Activated T-cell treated with anti-CD3 and anti-CD28 coated beads, Interleukin-2, amount 50 U/mL, for 24 hours (primary cell): ENCODE measurements around the gene COL1A2.

Experiments used
- DNase-seq: peaks from one replicate; pipeline ENCODE4 v3.0.0-alpha.2; 2020
- H3K27ac Mint-ChIP-seq: 2 replicates; pipeline ENCODE4 v1.8.0; 2020; ENCODE audit warnings: mild to moderate bottlenecking, mixed read lengths
- H3K27me3 Mint-ChIP-seq: 2 replicates; pipeline ENCODE4 v1.8.0; 2020; ENCODE audit warnings: mixed read lengths
- H3K36me3 Mint-ChIP-seq: 2 replicates; pipeline ENCODE4 v1.8.0; 2020; ENCODE audit warnings: low read depth, mixed read lengths
- H3K4me1 Mint-ChIP-seq: 2 replicates; pipeline ENCODE4 v1.8.0; 2020; ENCODE audit warnings: low read depth, mixed read lengths
- H3K4me3 Mint-ChIP-seq: 2 replicates; pipeline ENCODE4 v1.8.0; 2020; ENCODE audit warnings: mild to moderate bottlenecking, moderate library complexity, mixed read lengths
- H3K9me3 Mint-ChIP-seq: 2 replicates; pipeline ENCODE4 v1.8.0; 2020; ENCODE audit warnings: mixed read lengths

COL1A2 gene

GRCh38 chr7:94444813-94445212 is 50.1 kb downstream of the COL1A2 start:
- H3K4me3 Mint-ChIP-seq: no peak overlapping the region

GRCh38 chr7:94445696-94446194 is 51.0 kb downstream of the COL1A2 start:
- H3K36me3 Mint-ChIP-seq: no peaks in the 10 kb centered on the region
- H3K27ac Mint-ChIP-seq: no peak overlapping the region
- no peaks in the 10 kb centered on the region for H3K9me3 Mint-ChIP-seq
- H3K27me3 Mint-ChIP-seq: peaks cover 24% of the 10 kb centered on the region
- H3K4me1 Mint-ChIP-seq: peaks cover 1% of the 10 kb centered on the region
- DNase-seq: no peak
- no peak overlapping the region for H3K4me3 Mint-ChIP-seq

More at GRCh38 chr7:94444813-94445212, 50.1 kb downstream of the COL1A2 start:
- Mint-ChIP-seq H3K36me3 (no peaks in the 10 kb centered on the region), H3K9me3 (no peaks in the 10 kb centered on the region), H3K27ac (no peak overlapping the region), H3K4me1 (peaks cover 1% of the 10 kb centered on the region), H3K27me3 (peaks cover 20% of the 10 kb centered on the region)
- no peak for DNase-seq

- Mint-ChIP-seq H3K4me3 (no peak overlapping the region), H3K9me3 (no peaks in the 10 kb centered on the region), H3K27ac (no peak overlapping the region), H3K27me3 (peaks cover 25% of the 10 kb centered on the region), H3K36me3 (no peaks in the 10 kb centered on the region), H3K4me1 (peaks cover 1% of the 10 kb centered on the region)
- no peak for DNase-seq
Observed at GRCh38 chr7:94446308-94446707, 51.6 kb downstream of the COL1A2 start.

GRCh38 chr7:94449151-94449725 is 54.5 kb downstream of the COL1A2 start:
- Mint-ChIP-seq H3K27ac (no peak overlapping the region), H3K4me1 (peaks cover 1% of the 10 kb centered on the region), H3K4me3 (no peak overlapping the region), H3K27me3 (peaks cover 30% of the 10 kb centered on the region), H3K9me3 (no peaks in the 10 kb centered on the region), H3K36me3 (no peaks in the 10 kb centered on the region)
- DNase-seq: no peak

- H3K4me3 Mint-ChIP-seq: no peak overlapping the region
- H3K9me3 Mint-ChIP-seq: no peaks in the 10 kb centered on the region
- DNase-seq: no peak
- no peaks in the 10 kb centered on the region for H3K36me3 Mint-ChIP-seq
- no peak overlapping the region for H3K27ac Mint-ChIP-seq
- H3K27me3 Mint-ChIP-seq: peaks cover 30% of the 10 kb centered on the region
- peaks cover 1% of the 10 kb centered on the region for H3K4me1 Mint-ChIP-seq
Observed at GRCh38 chr7:94450044-94450697, 55.5 kb downstream of the COL1A2 start.

- H3K27me3 Mint-ChIP-seq: peaks cover 23% of the 10 kb centered on the region
- peaks cover 1% of the 10 kb centered on the region for H3K4me1 Mint-ChIP-seq
- no peak overlapping the region for H3K27ac Mint-ChIP-seq
- no peak for DNase-seq
- H3K9me3 Mint-ChIP-seq: no peaks in the 10 kb centered on the region
- H3K4me3 Mint-ChIP-seq: no peak overlapping the region
- H3K36me3 Mint-ChIP-seq: no peaks in the 10 kb centered on the region
Observed at GRCh38 chr7:94451187-94451586, 56.5 kb downstream of the COL1A2 start.

- H3K36me3 Mint-ChIP-seq: no peaks in the 10 kb centered on the region
- H3K9me3 Mint-ChIP-seq: no peaks in the 10 kb centered on the region
- no peak for DNase-seq
- H3K4me3 Mint-ChIP-seq: no peak overlapping the region
- H3K27ac Mint-ChIP-seq: no peak overlapping the region
- peaks cover 18% of the 10 kb centered on the region for H3K27me3 Mint-ChIP-seq
- H3K4me1 Mint-ChIP-seq: peaks cover 5% of the 10 kb centered on the region
Observed at GRCh38 chr7:94452239-94452638, 57.5 kb downstream of the COL1A2 start.

- Mint-ChIP-seq H3K27ac (no peak overlapping the region), H3K36me3 (no peaks in the 10 kb centered on the region), H3K4me3 (no peak overlapping the region), H3K4me1 (peaks cover 5% of the 10 kb centered on the region), H3K27me3 (peaks cover 18% of the 10 kb centered on the region), H3K9me3 (no peaks in the 10 kb centered on the region)
- DNase-seq: no peak
Observed at GRCh38 chr7:94453898-94454297, 59.2 kb downstream of the COL1A2 start.

- peaks cover 3% of the 10 kb centered on the region for H3K27me3 Mint-ChIP-seq
- H3K27ac Mint-ChIP-seq: no peak overlapping the region
- peaks cover 4% of the 10 kb centered on the region for H3K4me1 Mint-ChIP-seq
- H3K4me3 Mint-ChIP-seq: no peak overlapping the region
- H3K9me3 Mint-ChIP-seq: no peaks in the 10 kb centered on the region
- no peaks in the 10 kb centered on the region for H3K36me3 Mint-ChIP-seq
- no peak for DNase-seq
Observed at GRCh38 chr7:94458041-94458440, 63.3 kb downstream of the COL1A2 start.

GRCh38 chr7:94466516-94466915 is 71.8 kb downstream of the COL1A2 start:
- Mint-ChIP-seq H3K9me3 (peaks cover under 1% of the 10 kb centered on the region), H3K4me3 (no peak overlapping the region), H3K27ac (no peak overlapping the region), H3K27me3 (peaks cover 6% of the 10 kb centered on the region), H3K4me1 (no peaks in the 10 kb centered on the region), H3K36me3 (no peaks in the 10 kb centered on the region)
- no peak for DNase-seq

- H3K36me3 Mint-ChIP-seq: no peaks in the 10 kb centered on the region
- H3K27me3 Mint-ChIP-seq: peaks cover 18% of the 10 kb centered on the region
- no peak for DNase-seq
- no peak overlapping the region for H3K4me3 Mint-ChIP-seq
- no peaks in the 10 kb centered on the region for H3K4me1 Mint-ChIP-seq
- no peak overlapping the region for H3K27ac Mint-ChIP-seq
- peaks cover 3% of the 10 kb centered on the region for H3K9me3 Mint-ChIP-seq
Observed at GRCh38 chr7:94471604-94472003, 76.9 kb downstream of the COL1A2 start.

GRCh38 chr7:94472608-94473007 is 77.9 kb downstream of the COL1A2 start:
- Mint-ChIP-seq H3K4me3 (no peak overlapping the region), H3K27ac (no peak overlapping the region), H3K27me3 (peaks cover 18% of the 10 kb centered on the region), H3K36me3 (no peaks in the 10 kb centered on the region), H3K9me3 (peaks cover 3% of the 10 kb centered on the region), H3K4me1 (no peaks in the 10 kb centered on the region)
- DNase-seq: no peak

GRCh38 chr7:94476251-94476840 is 81.7 kb downstream of the COL1A2 start:
- Mint-ChIP-seq H3K4me1 (no peaks in the 10 kb centered on the region), H3K4me3 (no peak overlapping the region), H3K36me3 (no peaks in the 10 kb centered on the region), H3K27me3 (peaks cover 22% of the 10 kb centered on the region), H3K27ac (no peak overlapping the region), H3K9me3 (peaks cover 3% of the 10 kb centered on the region)
- no peak for DNase-seq

- Mint-ChIP-seq H3K4me3 (no peak overlapping the region), H3K9me3 (no peaks in the 10 kb centered on the region), H3K27ac (no peak overlapping the region), H3K27me3 (peaks cover 28% of the 10 kb centered on the region), H3K4me1 (no peaks in the 10 kb centered on the region), H3K36me3 (no peaks in the 10 kb centered on the region)
- DNase-seq: no peak
Observed at GRCh38 chr7:94477878-94478277, 83.2 kb downstream of the COL1A2 start.

GRCh38 chr7:94478648-94479214 is 84.0 kb downstream of the COL1A2 start:
- H3K9me3 Mint-ChIP-seq: no peaks in the 10 kb centered on the region
- H3K27me3 Mint-ChIP-seq: peaks cover 33% of the 10 kb centered on the region
- H3K4me1 Mint-ChIP-seq: no peaks in the 10 kb centered on the region
- H3K36me3 Mint-ChIP-seq: no peaks in the 10 kb centered on the region
- no peak overlapping the region for H3K27ac Mint-ChIP-seq
- H3K4me3 Mint-ChIP-seq: no peak overlapping the region
- no peak for DNase-seq
